Erythroblast (primary cell): ENCODE results near the gene MTARC2.

Source experiments
- GATA1 ChIP-seq: IDR thresholded peaks from 2 replicates; pipeline ENCODE4 v1.6.1; 2011; ENCODE audit warnings: low read depth, mild to moderate bottlenecking, control low read depth, low read length, moderate library complexity
- POLR2A ChIP-seq: IDR thresholded peaks from 2 replicates; pipeline ENCODE4 v1.6.1; 2011; ENCODE audit warnings: mild to moderate bottlenecking, low read length

- TF ChIP-seq POLR2A (no peak), GATA1 (no peak)
Measured at GRCh38 chr1:220827445-220828178, 79.5 kb downstream of the MTARC2 start.
